Hepatocyte (in vitro differentiated cells): ENCODE measurements around the gene PRKCZ.

Experiments used
- EZH2 ChIP-seq: fragments of 200-600 bp; sonication (generic); IDR thresholded peaks from 2 replicates; pipeline ENCODE4 v1.6.1; 2016; ENCODE audit warnings: antibody characterized with exemption, mild to moderate bottlenecking, borderline replicate concordance
- EZH2phosphoT487 ChIP-seq: fragments of 200-600 bp; sonication (generic); IDR thresholded peaks from one replicate; pipeline ENCODE4 v1.6.1; 2018; ENCODE audit warnings: antibody characterized with exemption, mild to moderate bottlenecking, low read depth, moderate library complexity; ENCODE audit not compliant: unreplicated experiment, severe bottlenecking
- TF ChIP-seq, protein P1 (sequence below): fragments of 200-600 bp; sonication (generic); IDR thresholded peaks from 2 replicates; pipeline ENCODE4 v1.5.1; 2016; ENCODE audit warnings: antibody characterized with exemption, mild to moderate bottlenecking; ENCODE audit not compliant: poor library complexity

DNA sequence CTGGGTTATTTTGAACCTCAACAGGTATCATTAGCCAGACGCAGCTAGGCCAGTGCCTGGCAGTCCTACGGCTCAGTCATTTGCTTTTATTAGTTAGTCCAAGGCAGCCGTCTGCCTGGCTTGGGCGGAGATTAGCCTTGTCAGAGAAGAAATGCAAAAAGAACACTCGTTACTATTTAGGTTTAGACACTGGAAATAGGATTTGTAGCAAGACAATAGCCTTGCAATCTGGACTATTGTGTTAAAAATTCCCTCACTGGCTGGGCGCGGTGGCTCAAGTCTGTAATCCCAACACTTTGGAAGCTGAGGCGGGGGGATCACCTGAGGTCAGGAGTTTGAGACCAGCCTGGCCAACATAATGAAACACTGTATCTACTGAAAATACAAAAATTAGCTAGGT is 11.0 kb upstream of the PRKCZ start:
- TF ChIP-seq, protein P1, sequence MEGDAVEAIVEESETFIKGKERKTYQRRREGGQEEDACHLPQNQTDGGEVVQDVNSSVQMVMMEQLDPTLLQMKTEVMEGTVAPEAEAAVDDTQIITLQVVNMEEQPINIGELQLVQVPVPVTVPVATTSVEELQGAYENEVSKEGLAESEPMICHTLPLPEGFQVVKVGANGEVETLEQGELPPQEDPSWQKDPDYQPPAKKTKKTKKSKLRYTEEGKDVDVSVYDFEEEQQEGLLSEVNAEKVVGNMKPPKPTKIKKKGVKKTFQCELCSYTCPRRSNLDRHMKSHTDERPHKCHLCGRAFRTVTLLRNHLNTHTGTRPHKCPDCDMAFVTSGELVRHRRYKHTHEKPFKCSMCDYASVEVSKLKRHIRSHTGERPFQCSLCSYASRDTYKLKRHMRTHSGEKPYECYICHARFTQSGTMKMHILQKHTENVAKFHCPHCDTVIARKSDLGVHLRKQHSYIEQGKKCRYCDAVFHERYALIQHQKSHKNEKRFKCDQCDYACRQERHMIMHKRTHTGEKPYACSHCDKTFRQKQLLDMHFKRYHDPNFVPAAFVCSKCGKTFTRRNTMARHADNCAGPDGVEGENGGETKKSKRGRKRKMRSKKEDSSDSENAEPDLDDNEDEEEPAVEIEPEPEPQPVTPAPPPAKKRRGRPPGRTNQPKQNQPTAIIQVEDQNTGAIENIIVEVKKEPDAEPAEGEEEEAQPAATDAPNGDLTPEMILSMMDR = no peak
- TF ChIP-seq EZH2 = no peak
- TF ChIP-seq EZH2phosphoT487 = no peak
